H1 (cell line): ENCODE results near the gene MAFF.

ENCODE experiments used
- ASH2L ChIP-seq: fragments of 200-600, 300-600 bp; sonication (generic); IDR thresholded peaks from one replicate; pipeline ENCODE4 v1.7.1; 2017; ENCODE audit warnings: low read length
- BACH1 ChIP-seq: IDR thresholded peaks from 2 replicates; pipeline ENCODE4 v1.6.1; 2012; ENCODE audit warnings: low read length, improper control_type of control experiment
- BRCA1 ChIP-seq: IDR thresholded peaks from 2 replicates; pipeline ENCODE4 v1.6.1; 2012; ENCODE audit warnings: low read depth, low read length, improper control_type of control experiment
- CREB1 ChIP-seq: IDR thresholded peaks from 2 replicates; pipeline ENCODE4 v1.6.1; 2012; ENCODE audit warnings: inconsistent platforms
- CTCF ChIP-seq, 3 experiments: IDR thresholded peaks; 1 replicate in 2 of 3; 2 replicates in 1 of 3; pipeline versions ENCODE4 v1.5.1 to v1.6.1; 2011; ENCODE audit warnings: low read length in 3 of 3, mild to moderate bottlenecking in 3 of 3, inconsistent platforms in 2 of 3, low read depth in 1 of 3, moderate library complexity in 1 of 3; ENCODE audit not compliant: insufficient read depth in 1 of 3; ENCODE audit errors: control extremely low read depth in 1 of 3
- EP300 ChIP-seq, 2 experiments: IDR thresholded peaks; 1 replicate in 1 of 2; 2 replicates in 1 of 2; pipeline ENCODE4 v1.6.1; 2011 to 2012; ENCODE audit warnings: low read depth in 2 of 2, low read length in 2 of 2, mild to moderate bottlenecking in 2 of 2, borderline replicate concordance in 1 of 2, inconsistent platforms in 1 of 2, moderate library complexity in 1 of 2
- HDAC6 ChIP-seq: IDR thresholded peaks from one replicate; pipeline ENCODE4 v1.7.1; 2012; ENCODE audit warnings: low read depth, mild to moderate bottlenecking, inconsistent platforms, low read length, moderate library complexity
- NRF1 ChIP-seq: IDR thresholded peaks from 2 replicates; pipeline ENCODE4 v1.6.1; 2011; ENCODE audit warnings: mild to moderate bottlenecking, low read depth, low read length, improper control_type of control experiment
- POLR2A ChIP-seq, 2 experiments: IDR thresholded peaks; 1 replicate in 1 of 2; 2 replicates in 1 of 2; pipeline ENCODE4 v1.6.1; 2011; ENCODE audit warnings: low read depth in 2 of 2, low read length in 2 of 2, mild to moderate bottlenecking in 2 of 2; ENCODE audit errors: control extremely low read depth in 1 of 2
- RFX5 ChIP-seq: IDR thresholded peaks from 2 replicates; pipeline ENCODE4 v1.6.1; 2011; ENCODE audit warnings: low read depth, low read length, improper control_type of control experiment, borderline replicate concordance
- SAP30 ChIP-seq: fragments of 300-600 bp; sonication (generic); IDR thresholded peaks from 2 replicates; pipeline ENCODE4 v1.7.1; 2012; ENCODE audit warnings: low read length, moderate library complexity, mild to moderate bottlenecking, inconsistent platforms; ENCODE audit not compliant: insufficient read depth, insufficient replicate concordance
- USF2 ChIP-seq: IDR thresholded peaks from 2 replicates; pipeline ENCODE4 v1.6.1; 2011; ENCODE audit warnings: low read length, improper control_type of control experiment

- TF ChIP-seq CREB1 (no peak), CTCF (IDR thresholded peaks at IDR 0.05; ENCODE audit: control extremely low read depth in 1 of 3, insufficient read depth in 1 of 3, low read depth in 1 of 3, low read length in 3 of 3) (no peak), NRF1 (no peak), RFX5 (no peak), HDAC6 (no peak), SAP30 (no peak), POLR2A (IDR thresholded peaks at IDR 0.05; ENCODE audit: control extremely low read depth in 1 of 2, low read depth in 2 of 2, low read length in 2 of 2) (no peak), ASH2L (no peak), BRCA1 (no peak), EP300 (IDR thresholded peaks at IDR 0.05; ENCODE audit: borderline replicate concordance in 1 of 2, low read depth in 2 of 2, low read length in 2 of 2) (no peak), USF2 (no peak), BACH1 (no peak)
These were observed 57.1 kb downstream of the MAFF start for GRCh38 chr22:38258895-38259294.
